ENCODE results near the gene TSPYL1.

DNA sequence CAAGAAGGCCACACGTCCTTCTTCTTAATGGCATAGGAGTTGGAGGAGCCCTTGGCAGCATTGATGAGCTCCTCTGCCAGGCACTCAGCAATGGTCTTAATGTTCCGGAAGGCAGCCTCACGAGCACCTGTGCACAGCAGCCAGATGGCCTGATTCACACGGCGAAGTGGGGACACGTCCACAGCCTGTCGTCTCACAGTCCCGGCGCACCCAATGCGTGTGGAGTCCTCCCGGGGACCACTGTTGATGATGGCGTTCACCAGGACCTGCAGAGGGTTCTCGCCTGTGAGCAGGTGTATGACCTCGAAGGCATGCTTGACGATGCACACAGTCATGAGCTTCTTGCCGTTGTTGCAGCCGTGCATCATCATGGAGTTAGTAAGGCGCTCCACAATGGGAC is 21.2 kb downstream of the TSPYL1 start:
- TF ChIP-seq CTCF (conservative IDR thresholded peaks at IDR 0.05; ENCODE audit: low read length) (no peak), EZH2phosphoT487 (IDR thresholded peaks at IDR 0.05; ENCODE audit: borderline replicate concordance) (no peak)

Data from Loucy (cell line).